Renal cortex interstitium (tissue), 11 donors: ENCODE results near the gene MROH7. TPM values are rescaled to one million over a fixed set of nuclear protein-coding genes. Genes with fewer than 3 reads are reported as not detected.
"Not testable (repeated sequence)": the region's sequence is repeated elsewhere in the genome, so short reads cannot be mapped to it uniquely, and the experiment has no call there.

Experiments
- DNase-seq, 11 donors: peaks; one replicate each; pipeline ENCODE4 v3.0.0-alpha.2; 2013; ENCODE audit warnings: low read depth in 9 of 11, low spot score in 4 of 11; ENCODE audit errors: extremely low read depth in 1 of 11
- polyA plus RNA-seq, 3 donors: library from polyadenylated mRNA; unstranded; fragments of 120-200 nt; gene quantifications; one replicate each; pipeline ENCODE4 v1.2.1, GENCODE V29; 2013; ENCODE audit not compliant: insufficient read length in 3 of 3

Gene MROH7
- polyA plus RNA-seq, 3 donors = 2.4 to 15.3 (median 7.5) TPM

- DNase-seq = no peak
Observed at GRCh38 chr1:54608566-54609230, 32.9 kb upstream of the MROH7 start.

GRCh38 chr1:54609301-54609921, 32.2 kb upstream of the MROH7 start:
- DNase-seq = no peak

- DNase-seq = no peak
Observed at GRCh38 chr1:54610048-54610447, 31.5 kb upstream of the MROH7 start.

- no peak for DNase-seq
Observed at GRCh38 chr1:54610601-54611580, 30.7 kb upstream of the MROH7 start.

GRCh38 chr1:54611621-54612020, 30.0 kb upstream of the MROH7 start:
- DNase-seq = no peak

- no peak for DNase-seq
Observed at GRCh38 chr1:54614024-54614423, 27.6 kb upstream of the MROH7 start.

- DNase-seq = no peak
Observed at GRCh38 chr1:54614563-54614962, 27.0 kb upstream of the MROH7 start.

- DNase-seq = no peak
Observed at GRCh38 chr1:54615531-54616279, 25.9 kb upstream of the MROH7 start.

GRCh38 chr1:54619749-54620148, 21.8 kb upstream of the MROH7 start:
- no peak for DNase-seq

- DNase-seq = no peak
Observed at GRCh38 chr1:54623216-54624007, 18.2 kb upstream of the MROH7 start, which contains the start of gene FAM151A. Gene FAM151A, minus strand, starts transcription at chr1:54623525. Its CDS starts 130 bp downstream, at chr1:54623395.

GRCh38 chr1:54624466-54625464, 16.8 kb upstream of the MROH7 start:
- no peak for DNase-seq

GRCh38 chr1:54627196-54627595, 14.4 kb upstream of the MROH7 start:
- DNase-seq = no peak

GRCh38 chr1:54635804-54636203, 5.8 kb upstream of the MROH7 start:
- not testable (repeated sequence) for DNase-seq

- not testable (repeated sequence) for DNase-seq
Observed at GRCh38 chr1:54636461-54637446, 4.8 kb upstream of the MROH7 start.

- no peak for DNase-seq
Observed at GRCh38 chr1:54640361-54640760, 1.2 kb upstream of the MROH7 start.

- no peak for DNase-seq
Observed at GRCh38 chr1:54643736-54644135, 2.1 kb downstream of the MROH7 start.
